ENCODE data around the gene LMBR1L.

GRCh38 chr12:49111206-49111605 is 559 bp upstream of the LMBR1L start:
- TF ChIP-seq PATZ1 (CRISPR knock-in tag; IDR thresholded peaks at IDR 0.05; ENCODE audit: borderline replicate concordance) (no peak), ARNTL (CRISPR knock-in tag; IDR thresholded peaks at IDR 0.05; ENCODE audit: borderline replicate concordance, low read depth) (no peak), TOX (CRISPR knock-in tag; IDR thresholded peaks at IDR 0.05; ENCODE audit: borderline replicate concordance) (no peak), ESRRG (CRISPR knock-in tag; IDR thresholded peaks at IDR 0.05) (no peak), RARB (CRISPR knock-in tag; IDR thresholded peaks at IDR 0.05) (no peak), ZFP30 (CRISPR knock-in tag; IDR thresholded peaks at IDR 0.05) (no peak), TSHZ2 (CRISPR knock-in tag; IDR thresholded peaks at IDR 0.05) (no peak), ZNF565 (CRISPR knock-in tag; conservative IDR thresholded peaks at IDR 0.05; ENCODE audit: low read depth) (no peak)

Measured in SK-N-SH treated with all-trans-retinoic acid at 6 μM for 48 hours (cell line).